Astrocyte (in vitro differentiated cells and primary cell): ENCODE results near the gene LRRN4. TPM values are rescaled to one million over a fixed set of nuclear protein-coding genes. Genes with fewer than 3 reads are reported as not detected.

Experiments
- DNase-seq: peaks from one replicate; pipeline ENCODE4 v3.0.0-alpha.2; 2010; ENCODE audit warnings: low read depth
- FAIRE-seq: peaks from 2 replicates; lab custom pipeline; 2011; peaks lifted over from hg19 to GRCh38; lab: Jason Lieb, UNC
- H2AFZ ChIP-seq: 2 replicates; pipeline ENCODE4 v1.6.0; 2012; ENCODE audit warnings: low read depth, low read length, inconsistent platforms
- H3K27ac ChIP-seq: 2 replicates; pipeline ENCODE4 v1.5.1; 2011; ENCODE audit warnings: low read depth, low read length, inconsistent platforms
- H3K27me3 ChIP-seq: 2 replicates; pipeline ENCODE4 v1.6.0; 2011; ENCODE audit warnings: low read length, inconsistent platforms; ENCODE audit not compliant: insufficient read depth
- H3K36me3 ChIP-seq: 2 replicates; pipeline ENCODE4 v1.5.1; 2011; ENCODE audit warnings: low read length, inconsistent platforms; ENCODE audit not compliant: insufficient read depth
- H3K4me1 ChIP-seq: 2 replicates; pipeline ENCODE4 v1.5.1; 2011; ENCODE audit warnings: low read length, inconsistent platforms; ENCODE audit not compliant: insufficient read depth
- H3K4me2 ChIP-seq: 2 replicates; pipeline ENCODE4 v1.6.0; 2012; ENCODE audit warnings: low read length, inconsistent platforms
- H3K4me3 ChIP-seq: 2 replicates; pipeline ENCODE4 v1.5.1; 2011; ENCODE audit warnings: low read depth, mild to moderate bottlenecking, low read length, inconsistent platforms; ENCODE audit not compliant: insufficient read depth
- H3K79me2 ChIP-seq: 2 replicates; pipeline ENCODE4 v1.6.0; 2012; ENCODE audit warnings: mild to moderate bottlenecking, low read length, inconsistent platforms; ENCODE audit not compliant: insufficient read depth
- H3K9ac ChIP-seq: 2 replicates; pipeline ENCODE4 v1.6.0; 2012; ENCODE audit warnings: mild to moderate bottlenecking, low read length, inconsistent platforms
- H3K9me3 ChIP-seq: 2 replicates; pipeline ENCODE4 v1.5.1; 2012; ENCODE audit warnings: low read depth, mild to moderate bottlenecking, low read length, inconsistent platforms; ENCODE audit not compliant: insufficient read depth
- H4K20me1 ChIP-seq: 2 replicates; pipeline ENCODE4 v1.6.0; 2012; ENCODE audit warnings: low read length, inconsistent platforms; ENCODE audit not compliant: insufficient read depth
- H3K27ac Mint-ChIP-seq: one replicate; pipeline ENCODE4 v1.8.0; 2021; ENCODE audit warnings: mild to moderate bottlenecking, mixed read lengths; ENCODE audit not compliant: unreplicated experiment
- H3K27me3 Mint-ChIP-seq: one replicate; pipeline ENCODE4 v1.8.0; 2021; ENCODE audit warnings: low read depth, mixed read lengths; ENCODE audit not compliant: unreplicated experiment
- H3K36me3 Mint-ChIP-seq: one replicate; pipeline ENCODE4 v1.8.0; 2021; ENCODE audit warnings: low read depth, mixed read lengths; ENCODE audit not compliant: unreplicated experiment
- H3K4me1 Mint-ChIP-seq: one replicate; pipeline ENCODE4 v1.8.0; 2021; ENCODE audit warnings: low read depth, mixed read lengths; ENCODE audit not compliant: unreplicated experiment
- H3K4me3 Mint-ChIP-seq: one replicate; pipeline ENCODE4 v1.8.0; 2021; ENCODE audit warnings: mild to moderate bottlenecking, moderate library complexity, mixed read lengths; ENCODE audit not compliant: unreplicated experiment
- H3K9me3 Mint-ChIP-seq: one replicate; pipeline ENCODE4 v1.8.0; 2021; ENCODE audit warnings: mild to moderate bottlenecking, mixed read lengths; ENCODE audit not compliant: unreplicated experiment
- CTCF ChIP-seq: IDR thresholded peaks from 2 replicates; pipeline ENCODE4 v1.5.1; 2011; ENCODE audit warnings: low read depth, mild to moderate bottlenecking, inconsistent platforms, low read length, moderate library complexity; ENCODE audit not compliant: insufficient read depth
- EZH2 ChIP-seq: IDR thresholded peaks from 2 replicates; pipeline ENCODE4 v1.6.1; 2012; ENCODE audit warnings: mild to moderate bottlenecking, low read length, inconsistent platforms; ENCODE audit not compliant: insufficient read depth
- total RNA-seq: library from RNA; stranded (reverse); gene quantifications from 2 replicates; pipeline ENCODE4 v1.2.1, GENCODE V29; 2021

LRRN4 gene
- total RNA-seq, 1 donor from 2014 or later: 1.0 TPM

GRCh38 chr20:6101346-6101745 is 47.5 kb upstream of the LRRN4 start:
- no peaks in the 10 kb centered on the region for H3K27me3 Mint-ChIP-seq
- Histone ChIP-seq H3K27me3 (no peaks in the 10 kb centered on the region), H3K9ac (no peak overlapping the region), H3K4me2 (no peak overlapping the region), H3K27ac (no peak overlapping the region), H3K4me3 (no peak overlapping the region), H3K9me3 (no peaks in the 10 kb centered on the region), H3K4me1 (no peaks in the 10 kb centered on the region), H3K79me2 (no peaks in the 10 kb centered on the region), H4K20me1 (no peaks in the 10 kb centered on the region), H3K36me3 (no peaks in the 10 kb centered on the region), H2AFZ (no peak overlapping the region)
- H3K4me3 Mint-ChIP-seq: no peak overlapping the region
- DNase-seq (no peak), FAIRE-seq (no peak)
- no peaks in the 10 kb centered on the region for H3K9me3 Mint-ChIP-seq
- H3K4me1 Mint-ChIP-seq: peaks cover 9% of the 10 kb centered on the region
- TF ChIP-seq EZH2 (no peak), CTCF (no peak)
- H3K36me3 Mint-ChIP-seq: peaks cover 4% of the 10 kb centered on the region
- H3K27ac Mint-ChIP-seq: no peak overlapping the region

- H3K27me3 ChIP-seq: no peaks in the 10 kb centered on the region
- H3K4me1 Mint-ChIP-seq: peaks cover 9% of the 10 kb centered on the region
These were observed 46.4 kb upstream of the LRRN4 start for GRCh38 chr20:6100246-6100645.

More at GRCh38 chr20:6100246-6100645, 46.4 kb upstream of the LRRN4 start:
- DNase-seq: no peak
- Histone ChIP-seq H3K4me3 (no peak overlapping the region), H4K20me1 (no peaks in the 10 kb centered on the region), H3K9me3 (no peaks in the 10 kb centered on the region), H3K4me1 (no peaks in the 10 kb centered on the region), H3K79me2 (no peaks in the 10 kb centered on the region), H3K27ac (no peak overlapping the region), H3K36me3 (no peaks in the 10 kb centered on the region), H3K9ac (no peak overlapping the region), H2AFZ (no peak overlapping the region), H3K4me2 (no peak overlapping the region)
- H3K27me3 Mint-ChIP-seq: no peaks in the 10 kb centered on the region
- no peak for FAIRE-seq
- no peak overlapping the region for H3K27ac Mint-ChIP-seq
- no peak overlapping the region for H3K4me3 Mint-ChIP-seq
- H3K9me3 Mint-ChIP-seq: no peaks in the 10 kb centered on the region
- H3K36me3 Mint-ChIP-seq: peaks cover 1% of the 10 kb centered on the region
- TF ChIP-seq EZH2 (no peak), CTCF (no peak)
